ENCODE data around the gene COL4A1.

- no peak for TF ChIP-seq NRF1 (IDR thresholded peaks at IDR 0.05; ENCODE audit: low read depth, low read length)
- TF ChIP-seq CTCF (IDR thresholded peaks at IDR 0.05), result no peak
- TF ChIP-seq JUND (IDR thresholded peaks at IDR 0.05), result no peak
- TF ChIP-seq POLR2AphosphoS5 (IDR thresholded peaks at IDR 0.05; ENCODE audit: low read depth, low read length), result no peak
- TF ChIP-seq TAF1 (IDR thresholded peaks at IDR 0.05; ENCODE audit: borderline replicate concordance, low read depth, low read length), result no peak
- TF ChIP-seq ELF1 (IDR thresholded peaks at IDR 0.05), result no peak
- TF ChIP-seq, protein P1, sequence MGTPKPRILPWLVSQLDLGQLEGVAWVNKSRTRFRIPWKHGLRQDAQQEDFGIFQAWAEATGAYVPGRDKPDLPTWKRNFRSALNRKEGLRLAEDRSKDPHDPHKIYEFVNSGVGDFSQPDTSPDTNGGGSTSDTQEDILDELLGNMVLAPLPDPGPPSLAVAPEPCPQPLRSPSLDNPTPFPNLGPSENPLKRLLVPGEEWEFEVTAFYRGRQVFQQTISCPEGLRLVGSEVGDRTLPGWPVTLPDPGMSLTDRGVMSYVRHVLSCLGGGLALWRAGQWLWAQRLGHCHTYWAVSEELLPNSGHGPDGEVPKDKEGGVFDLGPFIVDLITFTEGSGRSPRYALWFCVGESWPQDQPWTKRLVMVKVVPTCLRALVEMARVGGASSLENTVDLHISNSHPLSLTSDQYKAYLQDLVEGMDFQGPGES (IDR thresholded peaks at IDR 0.05; ENCODE audit: low read depth, low read length), result no peak
- no peak for TF ChIP-seq USF2 (IDR thresholded peaks at IDR 0.05; ENCODE audit: borderline replicate concordance, low read depth, low read length)
- TF ChIP-seq YY1 (IDR thresholded peaks at IDR 0.05; ENCODE audit: low read depth), result no peak
- no peak for TF ChIP-seq SIN3A (IDR thresholded peaks at IDR 0.05; ENCODE audit: borderline replicate concordance, low read depth, low read length)
- no peak for TF ChIP-seq EZH2phosphoT487 (IDR thresholded peaks at IDR 0.05; ENCODE audit: borderline replicate concordance, low read depth)
- TF ChIP-seq, protein P2, sequence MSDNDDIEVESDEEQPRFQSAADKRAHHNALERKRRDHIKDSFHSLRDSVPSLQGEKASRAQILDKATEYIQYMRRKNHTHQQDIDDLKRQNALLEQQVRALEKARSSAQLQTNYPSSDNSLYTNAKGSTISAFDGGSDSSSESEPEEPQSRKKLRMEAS (IDR thresholded peaks at IDR 0.05; ENCODE audit: low read depth), result no peak
- no peak for TF ChIP-seq TEAD4 (IDR thresholded peaks at IDR 0.05; ENCODE audit: borderline replicate concordance, insufficient read depth)
- TF ChIP-seq PBX3 (IDR thresholded peaks at IDR 0.05), result no peak
Observed at GRCh38 chr13:110303644-110304043, 3.3 kb downstream of the COL4A1 start.
